Prostate gland (tissue), 2 donors: Measurements from ENCODE around the gene TMEM131L. TPM values are rescaled to one million over a fixed set of nuclear protein-coding genes. Genes with fewer than 3 reads are reported as not detected.
"Not testable (repeated sequence)": the region's sequence is repeated elsewhere in the genome, so short reads cannot be mapped to it uniquely, and the experiment has no call there.

Experiments
- DNase-seq: peaks from one replicate; pipeline ENCODE4 v3.0.0-alpha.2; 2019; ENCODE audit warnings: low spot score
- H3K27ac ChIP-seq, 2 donors: fragments of 200-600 bp; sonication (generic); 2 replicates each; pipeline ENCODE4 v1.5.1; 2017 to 2019
- H3K27me3 ChIP-seq: fragments of 200-600 bp; sonication (generic); replicated peaks from 2 replicates; pipeline ENCODE4 v1.5.1; 2019; ENCODE audit not compliant: insufficient read depth
- H3K36me3 ChIP-seq, 2 donors: fragments of 200-600 bp; sonication (generic); 1 replicate in 1 of 2; 2 replicates in 1 of 2; pipeline versions ENCODE4 v1.5.1 to v1.8.1; 2017 to 2019
- H3K4me1 ChIP-seq: fragments of 200-600 bp; sonication (generic); replicated peaks from 2 replicates; pipeline ENCODE4 v1.5.1; 2019
- H3K4me3 ChIP-seq, 2 donors: fragments of 200-600 bp; sonication (generic); 2 replicates each; pipeline ENCODE4 v1.5.1; 2017 to 2019
- H3K9me3 ChIP-seq: fragments of 200-600 bp; sonication (generic); 2 replicates; pipeline ENCODE4 v1.5.1; 2017
- POLR2A ChIP-seq: fragments of 450-650 bp; IDR thresholded peaks from one replicate; pipeline ENCODE4 v1.6.1; 2016; ENCODE audit warnings: antibody characterized with exemption, mild to moderate bottlenecking
- POLR2AphosphoS5 ChIP-seq: sonication (generic); formaldehyde crosslinking; IDR thresholded peaks from one replicate; pipeline ENCODE4 v1.6.1; 2017; ENCODE audit warnings: antibody characterized with exemption
- WGBS: methylation state at CpG from one replicate; pipeline ENCODE4 v1.1.5; 2018; 5-methylcytosine and 5-hydroxymethylcytosine counted together
- intact Hi-C: fragments of 100-400 bp; cut with DNase I; formaldehyde crosslinking; loops from one replicate; pipeline ENCODE4 v1.14.2; 2022
- total RNA-seq, 2 donors: library from RNA; depleted of rRNA; stranded (reverse); fragments of >200 nt; gene quantifications; one replicate each; pipeline ENCODE4 v1.1.0, GENCODE V29; 2016
- TF ChIP-seq, protein P1 (sequence below), 4 experiments: fragments of 200-600 bp in 2 of 4; fragments of 450-650 bp in 2 of 4; sonication (generic) in 2 of 4; IDR thresholded peaks; 1 replicate in 3 of 4; 2 replicates in 1 of 4; pipeline ENCODE4 v1.5.1; 2016 to 2019; ENCODE audit warnings: antibody characterized with exemption in 4 of 4, mild to moderate bottlenecking in 2 of 4, moderate library complexity in 2 of 4

The TMEM131L gene
- total RNA-seq, 2 donors from 2014 or later, result 9.3 to 12.5 TPM

DNA sequence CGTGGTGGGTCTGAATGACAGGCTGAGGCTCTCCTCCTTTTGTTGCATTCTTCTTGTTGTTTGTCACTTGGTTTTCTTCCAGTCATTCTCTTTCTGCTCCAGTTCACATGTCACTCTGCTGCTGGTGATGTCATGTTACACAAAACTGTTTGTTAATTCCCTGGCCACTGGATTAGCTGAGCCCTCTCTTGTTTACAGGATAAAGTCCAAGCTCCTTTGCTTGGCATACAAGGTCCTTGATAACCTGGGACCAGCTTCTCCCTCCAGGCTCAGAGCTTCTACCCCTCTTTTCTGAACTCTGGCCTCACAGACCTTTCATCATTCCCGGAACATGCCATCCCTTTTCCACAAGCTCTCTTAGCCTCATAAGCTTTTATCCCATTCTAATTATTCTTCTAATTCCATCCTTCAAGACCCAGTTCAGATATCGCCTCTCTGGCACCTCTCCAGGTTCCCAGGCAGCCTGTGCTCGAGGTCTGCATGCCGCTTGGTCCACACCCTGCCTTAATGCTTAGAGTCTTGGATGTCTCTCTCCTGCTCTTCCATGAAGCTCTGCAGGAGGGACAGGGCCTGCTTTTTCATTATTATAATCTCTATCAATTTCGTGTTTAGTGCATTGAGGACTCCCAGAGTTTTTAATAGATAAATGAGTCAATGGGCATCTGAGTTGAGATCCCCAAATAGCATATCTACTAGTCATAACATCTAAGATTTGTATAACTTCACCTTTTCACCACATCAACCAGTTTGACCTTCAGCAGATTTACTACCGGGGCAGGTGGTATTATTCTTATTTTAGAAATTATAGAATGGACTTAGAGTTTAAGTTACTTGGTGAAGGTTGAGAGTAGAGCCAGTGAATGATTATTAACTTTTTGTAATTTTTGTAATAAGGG, 98.7 kb downstream of the TMEM131L start:
- no peak for DNase-seq
- 58% methylated on average over 7 of the region's 7 CpGs for WGBS
- Histone ChIP-seq H3K36me3 (no peaks in the 10 kb centered on the region), H3K27ac (no peak overlapping the region), H3K27me3 (no peaks in the 10 kb centered on the region), H3K4me1 (no peaks in the 10 kb centered on the region), H3K4me3 (no peak overlapping the region), H3K9me3 (no peaks in the 10 kb centered on the region)
- TF ChIP-seq POLR2A, result no peak
- no peak for TF ChIP-seq POLR2AphosphoS5
- TF ChIP-seq, protein P1, sequence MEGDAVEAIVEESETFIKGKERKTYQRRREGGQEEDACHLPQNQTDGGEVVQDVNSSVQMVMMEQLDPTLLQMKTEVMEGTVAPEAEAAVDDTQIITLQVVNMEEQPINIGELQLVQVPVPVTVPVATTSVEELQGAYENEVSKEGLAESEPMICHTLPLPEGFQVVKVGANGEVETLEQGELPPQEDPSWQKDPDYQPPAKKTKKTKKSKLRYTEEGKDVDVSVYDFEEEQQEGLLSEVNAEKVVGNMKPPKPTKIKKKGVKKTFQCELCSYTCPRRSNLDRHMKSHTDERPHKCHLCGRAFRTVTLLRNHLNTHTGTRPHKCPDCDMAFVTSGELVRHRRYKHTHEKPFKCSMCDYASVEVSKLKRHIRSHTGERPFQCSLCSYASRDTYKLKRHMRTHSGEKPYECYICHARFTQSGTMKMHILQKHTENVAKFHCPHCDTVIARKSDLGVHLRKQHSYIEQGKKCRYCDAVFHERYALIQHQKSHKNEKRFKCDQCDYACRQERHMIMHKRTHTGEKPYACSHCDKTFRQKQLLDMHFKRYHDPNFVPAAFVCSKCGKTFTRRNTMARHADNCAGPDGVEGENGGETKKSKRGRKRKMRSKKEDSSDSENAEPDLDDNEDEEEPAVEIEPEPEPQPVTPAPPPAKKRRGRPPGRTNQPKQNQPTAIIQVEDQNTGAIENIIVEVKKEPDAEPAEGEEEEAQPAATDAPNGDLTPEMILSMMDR (IDR thresholded peaks at IDR 0.05), result no peak
- intact Hi-C loops, result loop anchor here (5.0 kb wide), 1 partner anchor 83 kb away; no protein-coding TSS in a partner anchor

- H3K9me3 ChIP-seq, result no peaks in the 10 kb centered on the region
- 88% methylated on average over 8 of the region's 8 CpGs for WGBS
- no peaks in the 10 kb centered on the region for H3K4me1 ChIP-seq
- intact Hi-C loops, result loop anchor here (5.0 kb wide), 1 partner anchor 84 kb away; no protein-coding TSS in a partner anchor
- no peaks in the 10 kb centered on the region for H3K36me3 ChIP-seq
- H3K4me3 ChIP-seq, result no peak overlapping the region
- H3K27me3 ChIP-seq, result no peaks in the 10 kb centered on the region
- TF ChIP-seq, protein P1 (IDR thresholded peaks at IDR 0.05), result no peak
- no peak for TF ChIP-seq POLR2A
- H3K27ac ChIP-seq, result no peak overlapping the region
- no peak for DNase-seq
Observed at GRCh38 chr4:153566631-153567150, 100.5 kb downstream of the TMEM131L start.

DNA sequence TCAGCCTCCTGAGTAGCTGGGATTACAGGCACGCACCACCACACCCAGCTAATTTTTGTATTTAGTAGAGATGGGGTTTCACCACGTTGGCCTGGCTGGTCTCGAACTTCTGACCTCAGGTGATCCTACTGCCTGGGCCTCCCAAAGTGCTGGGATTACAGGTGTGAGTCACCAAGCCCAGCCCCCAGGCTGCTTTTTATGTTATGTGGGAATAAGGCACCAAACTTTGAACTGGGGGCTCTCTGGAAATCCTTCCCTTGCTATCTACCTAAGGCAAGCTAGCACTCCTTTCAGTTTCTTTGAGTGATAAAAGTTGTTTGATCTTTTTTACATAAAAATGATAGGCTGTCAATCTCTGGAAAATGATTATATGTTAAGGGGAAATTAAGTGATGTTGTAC, 101.5 kb downstream of the TMEM131L start:
- not testable (repeated sequence) for H3K36me3 ChIP-seq, H3K9me3 ChIP-seq, H3K4me1 ChIP-seq, H3K27ac ChIP-seq, DNase-seq, H3K27me3 ChIP-seq, H3K4me3 ChIP-seq
- WGBS, result 89% methylated on average over 3 of the region's 3 CpGs
- intact Hi-C loops, result loop anchor here (5.0 kb wide), 1 partner anchor 85 kb away; no protein-coding TSS in a partner anchor

GRCh38 chr4:153570228-153570973, 104.2 kb downstream of the TMEM131L start:
- H3K27ac ChIP-seq, result no peak overlapping the region
- H3K9me3 ChIP-seq, result no peaks in the 10 kb centered on the region
- no peak overlapping the region for H3K4me3 ChIP-seq
- no peaks in the 10 kb centered on the region for H3K4me1 ChIP-seq
- no peak for DNase-seq
- H3K27me3 ChIP-seq, result no peaks in the 10 kb centered on the region
- WGBS, result 92% methylated on average over 12 of the region's 12 CpGs
- H3K36me3 ChIP-seq, result no peaks in the 10 kb centered on the region
- no peak for TF ChIP-seq POLR2A
- no peak for TF ChIP-seq POLR2AphosphoS5
- TF ChIP-seq, protein P1 (IDR thresholded peaks at IDR 0.05), result no peak
- intact Hi-C loops, result loop anchor here (10.0 kb wide), 2 partner anchors 136 to 426 kb away; no protein-coding TSS in a partner anchor

DNA sequence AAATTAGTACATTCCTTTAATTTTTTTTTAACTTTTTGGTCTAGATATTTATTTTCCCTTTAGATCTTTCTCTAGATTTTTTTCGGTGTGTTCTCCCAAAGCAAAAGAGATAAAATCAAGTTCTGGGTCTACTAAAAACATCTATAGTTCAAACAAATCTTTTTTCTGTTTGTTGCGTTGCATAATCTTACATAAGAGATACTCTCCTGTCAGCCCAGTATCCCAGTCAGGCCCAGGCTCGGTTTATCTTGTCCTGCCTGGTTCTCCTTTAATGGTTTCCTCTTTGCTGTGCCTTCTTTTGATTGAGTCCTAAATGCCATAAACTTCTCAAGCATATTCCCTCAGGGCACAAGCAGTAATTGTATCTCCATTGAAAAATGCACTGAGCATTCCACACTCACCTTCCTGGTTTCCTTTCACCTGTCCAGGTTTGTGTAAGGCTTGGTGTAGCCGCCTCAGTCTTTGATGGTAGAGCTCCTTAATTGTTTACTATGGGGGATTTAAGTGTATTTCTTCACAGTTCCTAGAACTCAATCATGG, 104.9 kb downstream of the TMEM131L start:
- no peak for DNase-seq
- no peaks in the 10 kb centered on the region for H3K4me1 ChIP-seq
- H3K4me3 ChIP-seq, result no peak overlapping the region
- no peaks in the 10 kb centered on the region for H3K27me3 ChIP-seq
- no peaks in the 10 kb centered on the region for H3K36me3 ChIP-seq
- TF ChIP-seq POLR2A, result no peak
- no peak for TF ChIP-seq POLR2AphosphoS5
- TF ChIP-seq, protein P1 (IDR thresholded peaks at IDR 0.05), result no peak
- H3K9me3 ChIP-seq, result no peaks in the 10 kb centered on the region
- intact Hi-C loops, result loop anchor here (10.0 kb wide), 2 partner anchors 136 to 426 kb away; no protein-coding TSS in a partner anchor
- 47% methylated on average over 4 of the region's 4 CpGs for WGBS
- H3K27ac ChIP-seq, result no peak overlapping the region
